ENCODE results near the gene USP34. TPM values are rescaled to one million over a fixed set of nuclear protein-coding genes. Genes with fewer than 3 reads are reported as not detected.

The USP34 gene
- 10 to 100 TPM; 90.3 to 91.1 TPM for total RNA-seq

GRCh38 chr2:61470965-61471904 is at the start of gene USP34:
TSS of gene USP34 (minus strand) at chr2:61471087. CDS start at chr2:61470692, 395 bp downstream.

GRCh38 chr2:61161888-61162287 is 309.0 kb downstream of the USP34 start, which contains the start of gene C2orf74:
TSS of gene C2orf74 (plus strand) at chr2:61162188. CDS start at chr2:61162515, 327 bp downstream.

Other genes with a start within 250 kb of the USP34 start
- gene XPO1, start 67.3 kb upstream of the USP34 start, total RNA-seq = 100 to 1,000 TPM; 162 to 164 TPM

Measured in activated naive CD4-positive, alpha-beta T cell treated with anti-CD3 and anti-CD28 coated beads, Interleukin-2, amount 10 ng/mL, durations not matched to agents 5 hours and 36 hours (primary cell).